H1 (cell line): Measurements from ENCODE around the gene GDPD5. TPM values are rescaled to one million over a fixed set of nuclear protein-coding genes. Genes with fewer than 3 reads are reported as not detected.

Experiments used
- CTCF ChIA-PET: fragments of 300-600 bp; sonication (Branson Sonifier 250); formaldehyde crosslinking; loops from one replicate; lab custom pipeline; 2021; ENCODE audit not compliant: partially characterized antibody; lab: Charles Lee
- POLR2A ChIA-PET: fragments of 300-600 bp; sonication (Branson Sonifier 250); formaldehyde crosslinking; loops from one replicate; lab custom pipeline; 2021; ENCODE audit warnings: inconsistent platforms; ENCODE audit not compliant: partially characterized antibody; lab: Charles Lee
- DNase-seq, 2 experiments: peaks; one replicate each; pipeline versions ENCODE4 v3.0.0 to v3.0.0-alpha.2; 2010 to 2022; ENCODE audit warnings: low spot score in 2 of 2, low read depth in 1 of 2, mixed read lengths in 1 of 2
- FAIRE-seq: peaks from 2 replicates; lab custom pipeline; 2011; peaks lifted over from hg19 to GRCh38; lab: Jason Lieb, UNC
- H2AFZ ChIP-seq: 2 replicates; pipeline ENCODE4 v1.8.1; 2012; ENCODE audit warnings: low read length, inconsistent platforms
- H2AK5ac ChIP-seq: 2 replicates; pipeline ENCODE4 v1.6.1; 2013; ENCODE audit warnings: low read depth, low read length
- H2BK120ac ChIP-seq: replicated peaks from 2 replicates; pipeline ENCODE3; 2013; ENCODE audit warnings: low read depth, low read length, inconsistent platforms
- H2BK12ac ChIP-seq: 2 replicates; pipeline ENCODE4 v1.6.1; 2013; ENCODE audit warnings: low read depth, low read length
- H2BK15ac ChIP-seq: 2 replicates; pipeline ENCODE4 v1.6.1; 2013; ENCODE audit warnings: low read length
- H2BK20ac ChIP-seq: 2 replicates; pipeline ENCODE4 v1.6.1; 2013; ENCODE audit warnings: low read length
- H2BK5ac ChIP-seq: 2 replicates; pipeline ENCODE4 v1.6.1; 2013; ENCODE audit warnings: low read depth, low read length
- H3K14ac ChIP-seq: 2 replicates; pipeline ENCODE4 v1.6.1; 2013; ENCODE audit warnings: inconsistent platforms; ENCODE audit not compliant: insufficient read length
- H3K18ac ChIP-seq: 2 replicates; pipeline ENCODE4 v1.6.1; 2013; ENCODE audit warnings: low read length; ENCODE audit errors: extremely low read depth
- H3K23ac ChIP-seq: 2 replicates; pipeline ENCODE4 v1.6.1; 2013; ENCODE audit warnings: inconsistent platforms; ENCODE audit not compliant: insufficient read length
- H3K23me2 ChIP-seq: 2 replicates; pipeline ENCODE4 v1.6.1; 2013; ENCODE audit warnings: low read depth, low read length
- H3K27ac ChIP-seq: 2 replicates; pipeline ENCODE4 v1.6.1; 2011; ENCODE audit warnings: low read depth, low read length, inconsistent platforms
- H3K27me3 ChIP-seq, 4 experiments: replicated peaks in 1 of 4; 1 replicate in 1 of 4; 2 replicates in 3 of 4; pipeline versions ENCODE4 v1.6.1 to v1.8.1; 2011 to 2013; ENCODE audit warnings: low read length in 3 of 4, mild to moderate bottlenecking in 3 of 4, inconsistent platforms in 2 of 4, mixed read lengths in 2 of 4, moderate library complexity in 1 of 4; ENCODE audit not compliant: control insufficient read depth in 3 of 4, insufficient read depth in 3 of 4; ENCODE audit errors: extremely low read depth in 1 of 4
- H3K36me3 ChIP-seq, 4 experiments: 2 replicates each; pipeline versions ENCODE4 v1.6.1 to v1.8.1; 2011 to 2013; ENCODE audit warnings: mild to moderate bottlenecking in 4 of 4, low read length in 3 of 4, moderate library complexity in 2 of 4, control low read depth in 1 of 4, inconsistent platforms in 1 of 4; ENCODE audit not compliant: insufficient read depth in 4 of 4, control insufficient read depth in 2 of 4
- H3K4ac ChIP-seq: replicated peaks from 2 replicates; pipeline ENCODE3; 2013; ENCODE audit warnings: low read length, low read depth, mixed read lengths, inconsistent platforms; ENCODE audit not compliant: insufficient read length
- H3K4me1 ChIP-seq, 4 experiments: replicated peaks in 1 of 4; 1 replicate in 1 of 4; 2 replicates in 3 of 4; pipeline versions ENCODE4 v1.6.1 to v1.8.1; 2011 to 2013; ENCODE audit warnings: low read length in 3 of 4, inconsistent platforms in 2 of 4, mixed read lengths in 1 of 4; ENCODE audit not compliant: insufficient read depth in 4 of 4, control insufficient read depth in 3 of 4
- H3K4me2 ChIP-seq, 2 experiments: 2 replicates each; pipeline versions ENCODE4 v1.6.1 to v1.8.1; 2011 to 2013; ENCODE audit warnings: low read depth in 2 of 2, low read length in 2 of 2, control low read depth in 1 of 2, inconsistent platforms in 1 of 2, mild to moderate bottlenecking in 1 of 2; ENCODE audit not compliant: insufficient read depth in 1 of 2
- H3K4me3 ChIP-seq, 4 experiments: fragments of 200-600, 300-600 bp in 1 of 4; sonication (generic), shearing (Covaris generic), sonication (Bioruptor Twin) in 1 of 4; 2 replicates each; pipeline versions ENCODE4 v1.5.1 to v1.8.1; 2011 to 2016; ENCODE audit warnings: low read length in 4 of 4, low read depth in 3 of 4, control low read depth in 2 of 4, inconsistent platforms in 2 of 4, mild to moderate bottlenecking in 2 of 4, mixed read lengths in 1 of 4, moderate library complexity in 1 of 4; ENCODE audit not compliant: insufficient read depth in 2 of 4; ENCODE audit errors: extremely low read depth in 1 of 4
- H3K56ac ChIP-seq: replicated peaks from 2 replicates; pipeline ENCODE3; 2013; ENCODE audit warnings: low read depth, mild to moderate bottlenecking, mixed read lengths, low read length, inconsistent platforms; ENCODE audit not compliant: insufficient read length
- H3K79me1 ChIP-seq: 2 replicates; pipeline ENCODE4 v1.6.1; 2013; ENCODE audit warnings: low read depth, low read length, control low read depth
- H3K79me2 ChIP-seq, 2 experiments: 2 replicates each; pipeline versions ENCODE4 v1.6.1 to v1.8.1; 2012 to 2013; ENCODE audit warnings: low read length in 2 of 2, mild to moderate bottlenecking in 2 of 2, inconsistent platforms in 1 of 2; ENCODE audit not compliant: insufficient read depth in 2 of 2, control insufficient read depth in 1 of 2
- H3K9ac ChIP-seq, 4 experiments: replicated peaks in 1 of 4; 1 replicate in 1 of 4; 2 replicates in 3 of 4; pipeline versions ENCODE4 v1.6.1 to v1.8.1; 2011 to 2013; ENCODE audit warnings: low read depth in 3 of 4, low read length in 3 of 4, control low read depth in 2 of 4, mild to moderate bottlenecking in 2 of 4, moderate library complexity in 2 of 4, inconsistent platforms in 1 of 4; ENCODE audit errors: extremely low read depth in 1 of 4
- H3K9me3 ChIP-seq, 2 experiments: 2 replicates each; pipeline versions ENCODE4 v1.6.1 to v1.8.1; 2012 to 2013; ENCODE audit warnings: mild to moderate bottlenecking in 2 of 2, moderate library complexity in 2 of 2, control low read depth in 1 of 2, inconsistent platforms in 1 of 2, low read depth in 1 of 2, low read length in 1 of 2, mixed read lengths in 1 of 2; ENCODE audit not compliant: insufficient read depth in 2 of 2
- H4K20me1 ChIP-seq, 2 experiments: replicated peaks in 1 of 2; 2 replicates each; pipeline versions ENCODE3 to v1.8.1; 2011 to 2013; ENCODE audit warnings: inconsistent platforms in 2 of 2, low read length in 2 of 2, mild to moderate bottlenecking in 1 of 2; ENCODE audit not compliant: insufficient read depth in 2 of 2, control insufficient read depth in 1 of 2
- H4K5ac ChIP-seq: 2 replicates; pipeline ENCODE4 v1.6.1; 2013; ENCODE audit warnings: low read length, low read depth, mixed read lengths, inconsistent platforms; ENCODE audit not compliant: insufficient read length
- H4K8ac ChIP-seq: 2 replicates; pipeline ENCODE4 v1.8.0; 2013; ENCODE audit warnings: mild to moderate bottlenecking, moderate library complexity, low read length, inconsistent platforms; ENCODE audit not compliant: insufficient read depth; ENCODE audit errors: extremely low read depth
- H4K91ac ChIP-seq: replicated peaks from 2 replicates; pipeline ENCODE3; 2013; ENCODE audit warnings: low read length, mixed read lengths, inconsistent platforms; ENCODE audit not compliant: insufficient read length
- ASH2L ChIP-seq: fragments of 200-600, 300-600 bp; sonication (generic); IDR thresholded peaks from one replicate; pipeline ENCODE4 v1.7.1; 2017; ENCODE audit warnings: low read length
- BCL11A ChIP-seq, 2 experiments: IDR thresholded peaks; one replicate each; pipeline ENCODE4 v1.6.1; 2011; ENCODE audit warnings: low read depth in 2 of 2, low read length in 2 of 2, mild to moderate bottlenecking in 2 of 2
- CBX5 ChIP-seq: fragments of 300-800, 300-1000 bp; sonication (generic); IDR thresholded peaks from 2 replicates; pipeline ENCODE4 v1.7.1; 2016; ENCODE audit warnings: antibody characterized with exemption, low read length, low read depth
- CEBPB ChIP-seq: IDR thresholded peaks from 2 replicates; pipeline ENCODE4 v1.6.1; 2012; ENCODE audit warnings: low read depth, low read length
- NRF1 ChIP-seq: IDR thresholded peaks from 2 replicates; pipeline ENCODE4 v1.6.1; 2011; ENCODE audit warnings: mild to moderate bottlenecking, low read depth, low read length, improper control_type of control experiment
- POLR2A ChIP-seq, 2 experiments: IDR thresholded peaks; 1 replicate in 1 of 2; 2 replicates in 1 of 2; pipeline ENCODE4 v1.6.1; 2011; ENCODE audit warnings: low read depth in 2 of 2, low read length in 2 of 2, mild to moderate bottlenecking in 2 of 2; ENCODE audit errors: control extremely low read depth in 1 of 2
- POLR2AphosphoS5 ChIP-seq: IDR thresholded peaks from 2 replicates; pipeline ENCODE4 v1.6.1; 2011; ENCODE audit warnings: low read depth, low read length
- RFX5 ChIP-seq: IDR thresholded peaks from 2 replicates; pipeline ENCODE4 v1.6.1; 2011; ENCODE audit warnings: low read depth, low read length, improper control_type of control experiment, borderline replicate concordance
- SIN3A ChIP-seq, 2 experiments: IDR thresholded peaks in 1 of 2; conservative IDR thresholded peaks in 1 of 2; 2 replicates each; pipeline ENCODE4 v1.6.1; 2011 to 2012; ENCODE audit warnings: low read length in 2 of 2, improper control_type of control experiment in 1 of 2, low read depth in 1 of 2, mild to moderate bottlenecking in 1 of 2
- SIX5 ChIP-seq: IDR thresholded peaks from 2 replicates; pipeline ENCODE4 v1.6.1; 2011; ENCODE audit warnings: mild to moderate bottlenecking, low read depth, low read length
- SP4 ChIP-seq: IDR thresholded peaks from 2 replicates; pipeline ENCODE4 v1.6.1; 2012; ENCODE audit warnings: low read length, inconsistent platforms
- TAF1 ChIP-seq: IDR thresholded peaks from 2 replicates; pipeline ENCODE4 v1.6.1; 2011; ENCODE audit warnings: mild to moderate bottlenecking, low read depth, low read length
- TBP ChIP-seq: IDR thresholded peaks from 2 replicates; pipeline ENCODE4 v1.6.1; 2011; ENCODE audit warnings: low read depth, low read length, improper control_type of control experiment
- WGBS, 2 experiments: shearing (Covaris generic) in 1 of 2; methylation state at CpG; one replicate each; pipeline versions ENCODE4 v1.1.6 to v1.1.7; 2013 to 2015; ENCODE audit warnings: low lambda C conversion rate in 2 of 2, mixed read lengths in 2 of 2, inconsistent platforms in 1 of 2, low coverage in 1 of 2, missing lambda C conversion rate in 1 of 2; ENCODE audit not compliant: insufficient replicate concordance in 2 of 2, insufficient coverage in 1 of 2, insufficient read length in 1 of 2; ENCODE audit errors: extremely low coverage in 1 of 2, missing lambda C conversion rate in 1 of 2; 5-methylcytosine and 5-hydroxymethylcytosine counted together
- polyA plus RNA-seq, 7 experiments: library from polyadenylated mRNA; depleted of rRNA in 3 of 7; stranded (reverse) in 5 of 7; unstranded in 2 of 7; fragments of >200 nt in 5 of 7; fragments of 200-250 nt in 2 of 7; gene quantifications; 1 replicate in 5 of 7; 2 replicates in 1 of 7; 4 replicates in 1 of 7; pipeline versions ENCODE4 v1.2.1 to v1.2.3, GENCODE V29; 2011 to 2013; ENCODE audit warnings: missing spikeins in 2 of 7, mixed read lengths in 2 of 7
- total RNA-seq: library from RNA; stranded (reverse); fragmentation: NEBNext Ultra II Directional; extraction: Animal tissue kit (Norgen Biotek cat#: 25700); gene quantifications from 2 replicates; pipeline ENCODE4 v1.2.1, GENCODE V29; 2021

GDPD5 gene
- total and polyA plus RNA-seq, 2 of the 8 experiments (the other 6 are each of a cell fraction or from before 2014, with no cell fraction given) = 7.8 to 8.6 TPM

DNA sequence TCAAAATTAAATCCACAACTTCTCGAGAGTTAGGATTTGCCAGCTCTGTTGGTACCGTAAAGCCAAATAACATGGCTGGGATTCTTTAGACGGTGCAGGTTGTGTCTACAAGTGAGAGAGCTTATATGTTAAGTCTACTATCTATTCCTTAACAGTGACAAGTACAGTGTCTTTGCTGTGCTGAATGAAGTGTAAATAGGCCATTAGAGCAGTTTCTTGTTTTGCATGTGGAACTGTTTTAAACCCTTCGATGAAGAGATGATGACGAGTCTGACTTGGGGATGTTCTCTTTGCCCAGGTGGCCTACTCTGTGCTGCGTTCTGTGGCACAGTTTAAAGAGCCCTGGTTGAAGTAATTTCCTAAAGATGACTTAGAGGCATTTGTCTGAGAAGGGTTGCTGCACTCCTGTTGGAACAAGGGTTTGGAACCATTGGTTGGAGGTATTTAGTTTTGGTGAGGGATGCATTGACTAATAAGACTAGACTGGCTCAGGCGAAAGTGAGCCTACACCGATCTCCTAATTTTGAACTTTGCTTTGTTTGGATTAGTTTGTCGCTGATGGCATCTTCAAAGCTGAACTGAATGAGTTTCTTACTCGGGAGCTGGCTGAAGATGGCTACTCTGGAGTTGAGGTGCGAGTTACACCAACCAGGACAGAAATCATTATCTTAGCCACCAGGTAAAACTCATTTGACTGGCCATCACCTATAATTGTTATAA is 125.4 kb downstream of the GDPD5 start:
- Histone ChIP-seq H2BK15ac (no peak overlapping the region), H2BK20ac (no peak overlapping the region), H3K9me3 (no peaks in the 10 kb centered on the region), H3K23ac (no peak overlapping the region), H4K5ac (no peak overlapping the region), H2AFZ (no peak overlapping the region), H3K79me2 (peaks cover 29 to 59% of the 10 kb centered on the region in 2 experiments), H4K8ac (no peak overlapping the region), H4K20me1 (peaks cover 32 to 40% of the 10 kb centered on the region in 2 experiments), H3K4me3 (peak overlapping the region; percentile 86 to 100 (median 99)), H2AK5ac (no peak overlapping the region), H2BK120ac (no peak overlapping the region), H2BK5ac (peak overlapping the region; percentile 90), H3K18ac (no peak overlapping the region; the same call in 1 of the 2 replicates), H3K4ac (peak overlapping the region; percentile 6), H3K9ac (peak overlapping the region; percentile 82 to 100 (median 98)), H3K23me2 (peaks cover 7% of the 10 kb centered on the region), H4K91ac (no peak overlapping the region), H3K36me3 (peaks cover 37 to 52% (median 46%) of the 10 kb centered on the region in 4 experiments), H3K14ac (no peak overlapping the region), H3K4me1 (peaks cover 0 to 9% (median 4%) of the 10 kb centered on the region in 4 experiments; a peak in 6 of 7 replicates), H3K4me2 (peak overlapping the region; percentile 82 to 93), H3K56ac (no peak overlapping the region), H3K79me1 (peaks cover 8% of the 10 kb centered on the region; the same call in 1 of the 2 replicates), H3K27me3 (no peaks in the 10 kb centered on the region), H3K27ac (peak overlapping the region; percentile 97), H2BK12ac (no peak overlapping the region; the same call in 1 of the 2 replicates)
- CTCF ChIA-PET = interaction anchor here (0.6 to 4.5 kb wide), 15 partner anchors 9 to 177 kb away, joined by 3 to 20 read pairs (median 4); no protein-coding TSS in a partner anchor
- POLR2A ChIA-PET = interaction anchor here (0.5 to 16.7 kb wide), 55 partner anchors 8 to 1660 kb away, joined by 3 to 570 read pairs (median 5); partner anchors contain the start of genes GDPD5, KLHL35 and SERPINH1
- 3% methylated on average over 11 of the region's 11 CpGs; no CpG with 5 or more reads in 1 of the 2 experiments for WGBS, 2 experiments
- FAIRE-seq = no peak
- no peak for DNase-seq
- TF ChIP-seq ASH2L = no peak
- TF ChIP-seq CEBPB = no peak
- TF ChIP-seq SP4 = no peak
- TF ChIP-seq RFX5 = no peak
- TF ChIP-seq TAF1 = 0 out of 2 replicates have a peak, but pooled peaks have one; percentile 30
- peak; percentile 20; the same call in 1 of the 2 replicates for TF ChIP-seq SIX5
- peak; percentile 67 for TF ChIP-seq POLR2AphosphoS5
- no peak for TF ChIP-seq CBX5
- TF ChIP-seq BCL11A (IDR thresholded peaks at IDR 0.05; ENCODE audit: low read depth in 2 of 2, low read length in 2 of 2) = no peak
- no peak for TF ChIP-seq NRF1
- 0 out of 4 replicates have a peak, but pooled peaks of 1 of the 2 experiments have one; percentile 33 for TF ChIP-seq SIN3A (conservative IDR thresholded peaks at IDR 0.05 in 1 of 2, IDR thresholded peaks at IDR 0.05 in 1 of 2; ENCODE audit: low read depth in 1 of 2, low read length in 2 of 2)
- peak in 1 of 2 experiments; percentile 47; a peak in 2 of 3 replicates for TF ChIP-seq POLR2A (IDR thresholded peaks at IDR 0.05; ENCODE audit: control extremely low read depth in 1 of 2, low read depth in 2 of 2, low read length in 2 of 2)
- TF ChIP-seq TBP = no peak
